OCI-LY7 (cell line): ENCODE data around the gene SYT9. TPM values are rescaled to one million over a fixed set of nuclear protein-coding genes. Genes with fewer than 3 reads are reported as not detected.

Experiments used
- BruUV-seq: library from RNA; stranded (reverse); fragments of 400-500 nt; replicated peaks from 2 replicates; lab custom pipeline; 2021; lab: Mats Ljungman, UMichigan
- CTCF ChIA-PET: fragments of 300-600 bp; sonication (Branson Sonifier 250); formaldehyde crosslinking; loops from one replicate; lab custom pipeline; 2022; ENCODE audit warnings: antibody characterized with exemption; ENCODE audit not compliant: unreplicated experiment; lab: Charles Lee
- POLR2A ChIA-PET: fragments of 300-600 bp; sonication (Branson Sonifier 250); formaldehyde crosslinking; loops from one replicate; lab custom pipeline; 2022; ENCODE audit warnings: antibody characterized with exemption; lab: Charles Lee
- DNase-seq: peaks from one replicate; pipeline ENCODE4 v3.0.0-alpha.2; 2015; ENCODE audit warnings: low spot score
- H2AFZ ChIP-seq: fragments of 200-600 bp; sonication (generic), shearing (Covaris generic); 2 replicates; pipeline ENCODE4 v1.6.1; 2014; ENCODE audit warnings: mild to moderate bottlenecking, antibody characterized with exemption, low read length, moderate library complexity
- H3K27ac ChIP-seq: fragments of 200-600 bp; sonication (generic); 2 replicates; pipeline ENCODE4 v1.5.1; 2014; ENCODE audit warnings: mixed run types, low read depth, mild to moderate bottlenecking, moderate library complexity, low read length, inconsistent platforms; ENCODE audit not compliant: poor library complexity, severe bottlenecking
- H3K36me3 ChIP-seq: fragments of 200-600 bp; sonication (generic); 2 replicates; pipeline ENCODE4 v1.6.1; 2014; ENCODE audit warnings: mild to moderate bottlenecking, antibody characterized with exemption, low read length, moderate library complexity, mixed read lengths; ENCODE audit not compliant: insufficient read depth
- H3K4me1 ChIP-seq: fragments of 200-600 bp; sonication (generic); 2 replicates; pipeline ENCODE4 v1.5.1; 2014; ENCODE audit warnings: mild to moderate bottlenecking, low read length; ENCODE audit not compliant: insufficient read depth, poor library complexity, severe bottlenecking
- H3K4me2 ChIP-seq: fragments of 200-600 bp; sonication (generic); 2 replicates; pipeline ENCODE4 v1.6.1; 2014; ENCODE audit warnings: mild to moderate bottlenecking, low read length
- H3K4me3 ChIP-seq: fragments of 200-600 bp; sonication (generic); 2 replicates; pipeline ENCODE4 v1.5.1; 2014; ENCODE audit warnings: mild to moderate bottlenecking, low read depth, low read length; ENCODE audit not compliant: poor library complexity, severe bottlenecking
- H3K79me2 ChIP-seq: fragments of 200-600 bp; sonication (generic); 2 replicates; pipeline ENCODE4 v1.6.1; 2016; ENCODE audit warnings: low read depth, mild to moderate bottlenecking, low read length, moderate library complexity, mixed read lengths; ENCODE audit not compliant: insufficient read depth
- H3K9me2 ChIP-seq: fragments of 200-600 bp; sonication (generic); 2 replicates; pipeline ENCODE4 v1.6.1; 2016; ENCODE audit warnings: mild to moderate bottlenecking, low read length, mixed read lengths; ENCODE audit not compliant: insufficient read depth
- H3K9me3 ChIP-seq: fragments of 200-600 bp; sonication (generic); 2 replicates; pipeline ENCODE4 v1.6.1; 2014; ENCODE audit warnings: mild to moderate bottlenecking, mixed run types, low read length, mixed read lengths
- H4K20me1 ChIP-seq: fragments of 200-600 bp; sonication (generic); 2 replicates; pipeline ENCODE4 v1.6.1; 2014; ENCODE audit warnings: mild to moderate bottlenecking, antibody characterized with exemption, low read length, moderate library complexity, mixed read lengths; ENCODE audit not compliant: insufficient read depth
- EZH2phosphoT487 ChIP-seq: fragments of 200-600 bp; sonication (generic); IDR thresholded peaks from 2 replicates; pipeline ENCODE4 v1.6.1; 2018; ENCODE audit warnings: low read depth, borderline replicate concordance, mild to moderate bottlenecking, mixed run types, antibody characterized with exemption, low read length, moderate library complexity, mixed read lengths
- intact Hi-C: fragments of 100-400 bp; cut with micrococcal nuclease; formaldehyde crosslinking; loops from one replicate; pipeline ENCODE4 v1.10.0; 2022; ENCODE audit not compliant: unreplicated experiment
- total RNA-seq, 2 experiments: library from RNA; depleted of rRNA in 1 of 2; stranded (reverse); fragments of >200 nt in 1 of 2; shearing (Covaris generic) in 1 of 2; gene quantifications; 2 replicates each; pipeline ENCODE4 v1.2.3, GENCODE V29; 2014 to 2022
- TF ChIP-seq, protein P1 (sequence below): fragments of 200-600 bp; sonication (generic); conservative IDR thresholded peaks from 2 replicates; pipeline ENCODE4 v1.5.1; 2014; ENCODE audit warnings: mild to moderate bottlenecking, antibody characterized with exemption, low read length, moderate library complexity, mixed read lengths

Gene SYT9
- total RNA-seq, 2 experiments from 2014 or later, result 0.19 TPM; not detected in 1

DNA sequence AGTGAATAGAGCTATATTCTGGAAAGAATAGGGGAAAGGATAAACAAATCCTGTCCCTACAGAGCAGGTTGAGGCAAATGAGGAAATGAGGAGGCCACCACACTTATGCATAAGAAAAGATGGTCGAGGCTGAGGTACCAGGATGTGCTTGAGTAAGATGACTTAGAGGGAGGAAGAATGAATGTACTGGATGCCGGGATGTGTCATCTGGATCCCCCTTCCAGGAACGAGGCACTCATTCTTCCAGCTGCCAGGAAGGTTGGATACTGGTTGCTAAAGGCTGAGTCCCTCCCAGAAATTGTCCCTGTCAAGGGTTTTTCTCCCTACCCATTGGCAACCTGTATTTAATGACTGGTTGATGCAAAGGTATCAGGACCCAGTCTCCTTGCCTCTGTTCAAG lies 31.1 kb upstream of the SYT9 start:
- no peaks in the 10 kb centered on the region for H3K4me1 ChIP-seq
- CTCF ChIA-PET, result no interaction called here
- TF ChIP-seq EZH2phosphoT487, result no peak
- TF ChIP-seq, protein P1, sequence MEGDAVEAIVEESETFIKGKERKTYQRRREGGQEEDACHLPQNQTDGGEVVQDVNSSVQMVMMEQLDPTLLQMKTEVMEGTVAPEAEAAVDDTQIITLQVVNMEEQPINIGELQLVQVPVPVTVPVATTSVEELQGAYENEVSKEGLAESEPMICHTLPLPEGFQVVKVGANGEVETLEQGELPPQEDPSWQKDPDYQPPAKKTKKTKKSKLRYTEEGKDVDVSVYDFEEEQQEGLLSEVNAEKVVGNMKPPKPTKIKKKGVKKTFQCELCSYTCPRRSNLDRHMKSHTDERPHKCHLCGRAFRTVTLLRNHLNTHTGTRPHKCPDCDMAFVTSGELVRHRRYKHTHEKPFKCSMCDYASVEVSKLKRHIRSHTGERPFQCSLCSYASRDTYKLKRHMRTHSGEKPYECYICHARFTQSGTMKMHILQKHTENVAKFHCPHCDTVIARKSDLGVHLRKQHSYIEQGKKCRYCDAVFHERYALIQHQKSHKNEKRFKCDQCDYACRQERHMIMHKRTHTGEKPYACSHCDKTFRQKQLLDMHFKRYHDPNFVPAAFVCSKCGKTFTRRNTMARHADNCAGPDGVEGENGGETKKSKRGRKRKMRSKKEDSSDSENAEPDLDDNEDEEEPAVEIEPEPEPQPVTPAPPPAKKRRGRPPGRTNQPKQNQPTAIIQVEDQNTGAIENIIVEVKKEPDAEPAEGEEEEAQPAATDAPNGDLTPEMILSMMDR, result no peak
- no peak overlapping the region for H3K4me2 ChIP-seq
- DNase-seq, result no peak
- intact Hi-C loops, result no loop called here
- no peaks in the 10 kb centered on the region for H3K9me2 ChIP-seq
- H3K27ac ChIP-seq, result no peak overlapping the region
- no peaks in the 10 kb centered on the region for H3K36me3 ChIP-seq
- H3K4me3 ChIP-seq, result no peak overlapping the region
- no peak overlapping the region for H2AFZ ChIP-seq
- POLR2A ChIA-PET, result interaction anchor here (0.5 kb wide), 1 partner anchor 524 kb away, joined by 4 read pairs; no protein-coding TSS in a partner anchor
- no peaks in the 10 kb centered on the region for H3K9me3 ChIP-seq
- H4K20me1 ChIP-seq, result no peaks in the 10 kb centered on the region
- H3K79me2 ChIP-seq, result no peaks in the 10 kb centered on the region
- no TSS peak for BruUV-seq

DNA sequence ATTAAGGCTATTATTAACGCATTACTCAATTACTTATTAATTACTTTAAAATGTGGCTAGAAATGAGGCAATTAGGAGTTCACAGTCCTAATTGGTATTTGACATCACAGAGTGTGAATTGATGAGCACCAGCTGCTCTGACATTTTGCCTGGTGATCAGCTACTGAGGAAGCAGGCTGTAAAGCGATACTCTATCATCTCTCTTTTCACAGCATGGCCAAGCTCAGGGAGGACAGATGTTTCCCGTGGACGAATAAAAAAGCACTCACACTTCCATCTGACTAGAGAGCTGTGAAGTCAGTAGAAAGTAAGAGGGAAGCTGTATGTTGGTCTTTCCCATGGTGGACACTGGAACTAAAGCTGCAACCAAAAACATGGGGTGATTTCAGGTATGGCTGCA lies 29.1 kb upstream of the SYT9 start:
- Histone ChIP-seq H4K20me1 (no peaks in the 10 kb centered on the region), H3K9me3 (no peaks in the 10 kb centered on the region), H3K4me2 (no peak overlapping the region), H3K36me3 (no peaks in the 10 kb centered on the region), H2AFZ (no peak overlapping the region), H3K79me2 (no peaks in the 10 kb centered on the region), H3K4me1 (no peaks in the 10 kb centered on the region), H3K27ac (no peak overlapping the region), H3K4me3 (no peak overlapping the region), H3K9me2 (no peaks in the 10 kb centered on the region)
- intact Hi-C loops, result no loop called here
- no TSS peak for BruUV-seq
- no peak for TF ChIP-seq EZH2phosphoT487
- TF ChIP-seq, protein P1, result no peak
- DNase-seq, result no peak
- POLR2A ChIA-PET, result interaction anchor here (0.7 to 1.5 kb wide), 4 partner anchors 12 to 1268 kb away, joined by 3 to 5 read pairs (median 4); no protein-coding TSS in a partner anchor
- CTCF ChIA-PET, result no interaction called here

DNA sequence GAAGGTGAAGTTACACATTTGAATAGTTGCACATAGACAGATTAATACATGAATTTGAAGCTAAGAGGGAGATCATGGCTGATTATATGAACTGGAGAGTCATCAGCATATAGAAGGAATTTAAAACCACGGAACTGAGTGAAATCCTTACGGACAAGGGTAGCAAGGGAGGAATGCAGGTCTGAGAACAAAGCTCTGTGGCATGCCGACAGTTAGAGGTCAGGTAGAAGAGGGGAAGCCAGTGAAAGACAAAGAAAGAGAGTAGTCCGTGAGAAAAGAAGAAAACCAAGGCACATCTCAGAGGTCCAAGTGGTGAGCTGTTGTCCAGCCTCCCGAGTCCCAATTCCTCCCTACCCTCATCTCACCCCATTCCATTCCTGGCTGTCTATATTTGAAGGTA lies 11.8 kb upstream of the SYT9 start:
- Histone ChIP-seq H3K79me2 (no peaks in the 10 kb centered on the region), H3K36me3 (no peaks in the 10 kb centered on the region), H3K9me2 (no peaks in the 10 kb centered on the region), H2AFZ (no peak overlapping the region), H4K20me1 (no peaks in the 10 kb centered on the region), H3K4me1 (no peaks in the 10 kb centered on the region), H3K9me3 (no peaks in the 10 kb centered on the region), H3K27ac (no peak overlapping the region), H3K4me3 (no peak overlapping the region), H3K4me2 (no peak overlapping the region)
- CTCF ChIA-PET, result no interaction called here
- BruUV-seq, result no TSS peak
- intact Hi-C loops, result no loop called here
- POLR2A ChIA-PET, result no interaction called here
- no peak for DNase-seq
- TF ChIP-seq EZH2phosphoT487, result no peak
- TF ChIP-seq, protein P1, result no peak
